Natural killer cell (primary cell): Measurements from ENCODE around the gene DST. TPM values are rescaled to one million over a fixed set of nuclear protein-coding genes. Genes with fewer than 3 reads are reported as not detected.

ENCODE experiments used
- ATAC-seq, 3 donors: fragments of 150-1000 bp in 2 of 3; fragments of 200-7000 bp in 1 of 3; cut with Tn5 transposase; 1 replicate in 1 of 3; 2 replicates in 2 of 3; pipeline ENCODE4 v1.10.0; 2021; ENCODE audit warnings: mild to moderate bottlenecking in 2 of 3, moderate library complexity in 2 of 3
- DNase-seq, 2 donors: peaks; one replicate each; pipeline versions ENCODE4 v3.0.0 to v3.0.0-alpha.2; 2013 to 2021; ENCODE audit warnings: mixed read lengths in 1 of 2
- H3K27ac ChIP-seq: one replicate; pipeline ENCODE4 v1.5.1; 2013; ENCODE audit warnings: mild to moderate bottlenecking, low read length
- H3K27me3 ChIP-seq: one replicate; pipeline ENCODE4 v1.6.1; 2013; ENCODE audit warnings: low read length; ENCODE audit not compliant: control insufficient read depth, insufficient read depth
- H3K36me3 ChIP-seq: one replicate; pipeline ENCODE4 v1.6.1; 2013; ENCODE audit warnings: low read length; ENCODE audit not compliant: control insufficient read depth, insufficient read depth
- H3K4me1 ChIP-seq: one replicate; pipeline ENCODE4 v1.6.1; 2013; ENCODE audit warnings: low read length; ENCODE audit not compliant: control insufficient read depth, insufficient read depth
- H3K4me3 ChIP-seq: one replicate; pipeline ENCODE4 v1.5.1; 2013; ENCODE audit warnings: low read length
- H3K9me3 ChIP-seq: one replicate; pipeline ENCODE4 v1.6.1; 2013; ENCODE audit warnings: low read length; ENCODE audit not compliant: control insufficient read depth, insufficient read depth
- H3K27ac Mint-ChIP-seq, 2 donors: one replicate each; pipeline ENCODE4 v1.8.0; 2022; ENCODE audit warnings: mild to moderate bottlenecking in 2 of 2, mixed read lengths in 2 of 2, moderate library complexity in 1 of 2
- H3K27me3 Mint-ChIP-seq, 2 donors: one replicate each; pipeline ENCODE4 v1.8.0; 2022; ENCODE audit warnings: low read depth in 2 of 2, mixed read lengths in 2 of 2
- H3K36me3 Mint-ChIP-seq: one replicate; pipeline ENCODE4 v1.8.0; 2022; ENCODE audit warnings: mixed read lengths
- H3K4me1 Mint-ChIP-seq, 2 donors: one replicate each; pipeline ENCODE4 v1.8.0; 2022; ENCODE audit warnings: mixed read lengths in 2 of 2
- H3K4me3 Mint-ChIP-seq: one replicate; pipeline ENCODE4 v1.8.0; 2022; ENCODE audit warnings: mild to moderate bottlenecking, moderate library complexity, mixed read lengths
- H3K9me3 Mint-ChIP-seq, 2 donors: one replicate each; pipeline ENCODE4 v1.8.0; 2022; ENCODE audit warnings: mixed read lengths in 2 of 2
- CTCF ChIP-seq: fragments of 200-600 bp; IDR thresholded peaks from one replicate; pipeline ENCODE4 v1.8.0; 2022; ENCODE audit warnings: antibody characterized with exemption
- WGBS: methylation state at CpG from one replicate; pipeline ENCODE4 v1.1.7; 2013; ENCODE audit warnings: missing lambda C conversion rate; ENCODE audit not compliant: insufficient coverage; 5-methylcytosine and 5-hydroxymethylcytosine counted together
- intact Hi-C: fragments of 100-400 bp; cut with micrococcal nuclease; formaldehyde crosslinking; loops from one replicate; pipeline ENCODE4 v1.14.2; 2022
- total RNA-seq, 4 donors: library from RNA; stranded (reverse); fragments of 120-200 nt in 1 of 4; gene quantifications; one replicate each; pipeline versions ENCODE4 v1.2.3 to v1.2.4, GENCODE V29; 2013 to 2022

DST gene
- total RNA-seq, 3 donors from 2014 or later (not counting 1 experiment from before 2014, with no cell fraction given) = 5.6 to 14.7 (median 8.9) TPM

GRCh38 chr6:56579155-56579851 lies 63.4 kb downstream of the DST start:
- H3K27ac Mint-ChIP-seq = no peak overlapping the region
- WGBS = 69% methylated on average over 1 of the region's 2 CpGs
- no peaks in the 10 kb centered on the region for H3K27me3 ChIP-seq
- no peaks in the 10 kb centered on the region for H3K9me3 ChIP-seq
- H3K9me3 Mint-ChIP-seq = no peaks in the 10 kb centered on the region
- H3K36me3 Mint-ChIP-seq = no peaks in the 10 kb centered on the region
- intact Hi-C loops = no loop called here
- no peaks in the 10 kb centered on the region for H3K4me1 ChIP-seq
- no peak overlapping the region for H3K4me3 ChIP-seq
- H3K4me1 Mint-ChIP-seq = no peaks in the 10 kb centered on the region
- no peak for TF ChIP-seq CTCF
- DNase-seq (no peak), ATAC-seq (no peak)
- no peaks in the 10 kb centered on the region for H3K36me3 ChIP-seq
- no peaks in the 10 kb centered on the region for H3K27me3 Mint-ChIP-seq
- H3K4me3 Mint-ChIP-seq = no peak overlapping the region
- no peak overlapping the region for H3K27ac ChIP-seq

GRCh38 chr6:56575736-56576135 lies 67.0 kb downstream of the DST start:
- no peak overlapping the region for H3K27ac Mint-ChIP-seq
- no peaks in the 10 kb centered on the region for H3K36me3 Mint-ChIP-seq
- 91% methylated on average over 3 of the region's 3 CpGs for WGBS
- Histone ChIP-seq H3K27ac (no peak overlapping the region), H3K4me3 (no peak overlapping the region), H3K4me1 (no peaks in the 10 kb centered on the region), H3K36me3 (no peaks in the 10 kb centered on the region), H3K9me3 (no peaks in the 10 kb centered on the region), H3K27me3 (no peaks in the 10 kb centered on the region)
- no peak for TF ChIP-seq CTCF
- no peak for ATAC-seq
- H3K9me3 Mint-ChIP-seq = no peaks in the 10 kb centered on the region
- intact Hi-C loops = no loop called here
- no peak overlapping the region for H3K4me3 Mint-ChIP-seq
- H3K4me1 Mint-ChIP-seq = no peaks in the 10 kb centered on the region
- H3K27me3 Mint-ChIP-seq = no peaks in the 10 kb centered on the region
- DNase-seq = no peak

GRCh38 chr6:56574292-56574691 lies 68.4 kb downstream of the DST start:
- Mint-ChIP-seq H3K27me3 (no peaks in the 10 kb centered on the region), H3K9me3 (no peaks in the 10 kb centered on the region), H3K27ac (no peak overlapping the region), H3K4me3 (no peak overlapping the region), H3K36me3 (no peaks in the 10 kb centered on the region), H3K4me1 (no peaks in the 10 kb centered on the region)
- H3K4me1 ChIP-seq = no peaks in the 10 kb centered on the region
- H3K27ac ChIP-seq = no peak overlapping the region
- intact Hi-C loops = no loop called here
- H3K36me3 ChIP-seq = no peaks in the 10 kb centered on the region
- no peak for ATAC-seq
- H3K27me3 ChIP-seq = no peaks in the 10 kb centered on the region
- no peak for TF ChIP-seq CTCF
- no peak for DNase-seq
- WGBS = 100% methylated on average over 1 of the region's 2 CpGs
- no peak overlapping the region for H3K4me3 ChIP-seq
- H3K9me3 ChIP-seq = no peaks in the 10 kb centered on the region

GRCh38 chr6:56573624-56574023 lies 69.1 kb downstream of the DST start:
- Histone ChIP-seq H3K4me3 (no peak overlapping the region), H3K4me1 (no peaks in the 10 kb centered on the region), H3K27me3 (no peaks in the 10 kb centered on the region), H3K36me3 (no peaks in the 10 kb centered on the region), H3K27ac (no peak overlapping the region), H3K9me3 (no peaks in the 10 kb centered on the region)
- Mint-ChIP-seq H3K27me3 (no peaks in the 10 kb centered on the region), H3K4me1 (no peaks in the 10 kb centered on the region), H3K4me3 (no peak overlapping the region), H3K36me3 (no peaks in the 10 kb centered on the region), H3K27ac (no peak overlapping the region), H3K9me3 (no peaks in the 10 kb centered on the region)
- DNase-seq (no peak), ATAC-seq (no peak)
- TF ChIP-seq CTCF = no peak
- 83% methylated on average over 2 of the region's 2 CpGs for WGBS
- intact Hi-C loops = no loop called here
